PFSK-1 (cell line): ENCODE data around the gene STYK1.

Experiments
- FOXP2 ChIP-seq: optimal IDR thresholded peaks from 2 replicates; pipeline ENCODE3; 2011; ENCODE audit warnings: borderline replicate concordance, control low read depth, inconsistent platforms; ENCODE audit not compliant: insufficient read depth; ENCODE audit errors: extremely low read length, extremely low read depth
- POLR2AphosphoS5 ChIP-seq: IDR thresholded peaks from 2 replicates; pipeline ENCODE4 v1.6.1; 2012; ENCODE audit warnings: low read depth, mild to moderate bottlenecking, control low read depth, low read length, moderate library complexity
- SIN3A ChIP-seq: IDR thresholded peaks from 2 replicates; pipeline ENCODE4 v1.6.1; 2012; ENCODE audit warnings: mild to moderate bottlenecking, low read length, moderate library complexity, borderline replicate concordance; ENCODE audit not compliant: insufficient read depth
- TAF1 ChIP-seq: IDR thresholded peaks from 2 replicates; pipeline ENCODE4 v1.6.1; 2012; ENCODE audit warnings: low read length, control low read depth, borderline replicate concordance; ENCODE audit not compliant: insufficient read depth
- TF ChIP-seq, protein P1 (sequence below), 2 experiments: IDR thresholded peaks; 2 replicates each; pipeline versions ENCODE4 v1.6.1 to v1.8.0; 2011 to 2012; ENCODE audit warnings: low read depth in 2 of 2, low read length in 2 of 2, control low read depth in 1 of 2, inconsistent platforms in 1 of 2, mild to moderate bottlenecking in 1 of 2, moderate library complexity in 1 of 2; ENCODE audit not compliant: insufficient read depth in 1 of 2

The STYK1 gene

DNA sequence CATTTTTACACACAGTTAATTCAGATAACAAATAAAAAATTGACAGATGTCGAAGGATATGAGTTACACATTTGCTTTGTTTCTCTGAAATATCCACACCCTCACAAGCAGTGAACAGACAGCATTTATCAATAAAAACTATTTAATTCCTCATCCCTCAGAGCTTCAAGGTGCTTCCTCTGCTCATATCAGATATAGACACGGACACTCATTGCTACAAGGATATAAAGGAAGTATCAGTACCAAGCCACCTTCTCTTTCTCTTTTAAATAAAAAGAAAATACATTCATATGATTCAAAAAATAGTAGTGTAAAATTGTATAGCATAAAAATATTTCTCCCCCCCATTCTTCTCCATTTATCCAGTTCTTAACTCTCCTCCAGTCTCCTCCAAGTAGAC is 38.5 kb downstream of the STYK1 start:
- TF ChIP-seq, protein P1, sequence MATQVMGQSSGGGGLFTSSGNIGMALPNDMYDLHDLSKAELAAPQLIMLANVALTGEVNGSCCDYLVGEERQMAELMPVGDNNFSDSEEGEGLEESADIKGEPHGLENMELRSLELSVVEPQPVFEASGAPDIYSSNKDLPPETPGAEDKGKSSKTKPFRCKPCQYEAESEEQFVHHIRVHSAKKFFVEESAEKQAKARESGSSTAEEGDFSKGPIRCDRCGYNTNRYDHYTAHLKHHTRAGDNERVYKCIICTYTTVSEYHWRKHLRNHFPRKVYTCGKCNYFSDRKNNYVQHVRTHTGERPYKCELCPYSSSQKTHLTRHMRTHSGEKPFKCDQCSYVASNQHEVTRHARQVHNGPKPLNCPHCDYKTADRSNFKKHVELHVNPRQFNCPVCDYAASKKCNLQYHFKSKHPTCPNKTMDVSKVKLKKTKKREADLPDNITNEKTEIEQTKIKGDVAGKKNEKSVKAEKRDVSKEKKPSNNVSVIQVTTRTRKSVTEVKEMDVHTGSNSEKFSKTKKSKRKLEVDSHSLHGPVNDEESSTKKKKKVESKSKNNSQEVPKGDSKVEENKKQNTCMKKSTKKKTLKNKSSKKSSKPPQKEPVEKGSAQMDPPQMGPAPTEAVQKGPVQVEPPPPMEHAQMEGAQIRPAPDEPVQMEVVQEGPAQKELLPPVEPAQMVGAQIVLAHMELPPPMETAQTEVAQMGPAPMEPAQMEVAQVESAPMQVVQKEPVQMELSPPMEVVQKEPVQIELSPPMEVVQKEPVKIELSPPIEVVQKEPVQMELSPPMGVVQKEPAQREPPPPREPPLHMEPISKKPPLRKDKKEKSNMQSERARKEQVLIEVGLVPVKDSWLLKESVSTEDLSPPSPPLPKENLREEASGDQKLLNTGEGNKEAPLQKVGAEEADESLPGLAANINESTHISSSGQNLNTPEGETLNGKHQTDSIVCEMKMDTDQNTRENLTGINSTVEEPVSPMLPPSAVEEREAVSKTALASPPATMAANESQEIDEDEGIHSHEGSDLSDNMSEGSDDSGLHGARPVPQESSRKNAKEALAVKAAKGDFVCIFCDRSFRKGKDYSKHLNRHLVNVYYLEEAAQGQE (IDR thresholded peaks at IDR 0.05; ENCODE audit: insufficient read depth in 1 of 2, low read depth in 2 of 2, low read length in 2 of 2) = no peak
- TF ChIP-seq SIN3A (no peak), POLR2AphosphoS5 (no peak), FOXP2 (no peak), TAF1 (no peak)

DNA sequence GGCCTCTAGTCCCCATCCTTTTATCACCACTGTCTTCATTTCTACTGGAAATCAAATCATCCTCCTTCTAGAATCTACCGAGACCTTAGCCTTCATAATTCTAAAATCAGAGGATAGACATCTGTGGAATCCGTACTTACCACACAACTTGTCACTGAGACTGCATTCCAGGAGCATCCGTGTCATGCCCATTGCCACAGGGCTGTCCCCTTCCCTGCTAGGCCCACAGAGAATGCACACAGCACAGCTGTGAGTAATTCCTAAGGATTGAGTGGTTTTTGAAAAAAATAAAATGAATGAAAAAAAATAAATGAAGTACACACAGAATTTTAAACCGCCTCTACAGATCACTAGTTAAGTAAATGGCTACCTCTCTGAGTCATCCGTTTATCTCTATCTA is 39.4 kb downstream of the STYK1 start:
- TF ChIP-seq, protein P1 (IDR thresholded peaks at IDR 0.05; ENCODE audit: insufficient read depth in 1 of 2, low read depth in 2 of 2, low read length in 2 of 2) = no peak
- TF ChIP-seq TAF1 (no peak), SIN3A (no peak), POLR2AphosphoS5 (no peak), FOXP2 (no peak)

DNA sequence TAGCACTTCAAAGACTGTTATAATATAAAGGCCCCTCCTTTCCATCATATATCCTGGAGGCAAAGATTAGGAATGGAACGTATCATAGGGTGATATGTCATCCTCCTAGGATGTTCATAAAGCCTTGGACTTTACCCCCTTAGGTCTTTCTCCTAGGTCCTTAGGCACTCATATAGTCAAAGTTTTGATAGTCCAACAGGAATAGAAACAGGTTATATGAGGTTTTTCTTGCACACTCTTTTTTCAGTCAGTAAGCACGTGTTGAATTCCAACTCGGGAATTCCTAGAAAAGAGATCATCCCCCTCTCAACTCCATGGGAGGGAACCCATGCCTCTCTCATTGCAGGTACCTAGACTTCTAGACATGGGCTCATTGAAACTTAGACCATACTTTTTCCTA is 40.3 kb downstream of the STYK1 start:
- TF ChIP-seq SIN3A (no peak), TAF1 (no peak), POLR2AphosphoS5 (no peak), FOXP2 (no peak)
- TF ChIP-seq, protein P1 (IDR thresholded peaks at IDR 0.05; ENCODE audit: insufficient read depth in 1 of 2, low read depth in 2 of 2, low read length in 2 of 2) = no peak

DNA sequence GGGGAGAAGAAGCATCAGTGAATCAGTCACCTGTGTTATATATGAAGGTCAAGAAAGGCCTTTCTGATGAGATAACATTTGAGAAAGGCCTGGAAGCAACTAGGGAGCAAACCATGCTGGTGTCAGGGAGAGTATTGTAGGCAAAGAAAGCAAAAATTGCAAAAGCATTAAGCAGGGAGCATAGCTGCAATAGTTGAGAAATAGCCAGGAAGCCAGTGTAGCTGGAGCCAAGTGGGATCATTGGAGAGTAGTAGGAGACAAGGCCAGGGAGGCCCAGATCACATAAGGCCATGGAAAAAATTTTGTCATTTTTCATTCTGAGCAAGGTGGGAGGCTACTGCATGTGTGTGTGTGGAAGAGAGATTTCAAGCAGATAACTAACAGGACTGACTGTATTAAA is 41.6 kb downstream of the STYK1 start:
- TF ChIP-seq TAF1 (no peak), SIN3A (no peak), FOXP2 (no peak), POLR2AphosphoS5 (no peak)
- TF ChIP-seq, protein P1 (IDR thresholded peaks at IDR 0.05; ENCODE audit: insufficient read depth in 1 of 2, low read depth in 2 of 2, low read length in 2 of 2) = no peak

DNA sequence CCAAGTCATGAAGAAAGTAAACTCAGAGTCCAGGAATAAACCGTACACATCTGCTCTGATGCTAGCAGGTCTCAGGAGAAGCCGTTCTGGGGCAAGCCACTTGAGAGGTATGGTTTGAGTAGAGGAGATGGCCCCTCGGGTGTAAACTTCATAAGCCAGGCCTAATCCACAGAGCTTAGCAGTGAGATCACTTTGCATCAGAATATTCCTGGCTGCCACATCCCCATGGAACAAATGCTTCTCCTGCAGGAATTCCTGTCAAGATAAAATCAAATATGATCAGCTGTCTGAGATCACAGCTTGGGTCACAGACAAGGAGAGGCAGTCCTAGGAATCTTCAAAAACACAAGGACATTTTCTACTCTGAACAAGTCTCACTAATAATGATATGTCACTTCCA is 49.2 kb downstream of the STYK1 start:
- TF ChIP-seq, protein P1 (IDR thresholded peaks at IDR 0.05; ENCODE audit: insufficient read depth in 1 of 2, low read depth in 2 of 2, low read length in 2 of 2) = no peak
- TF ChIP-seq SIN3A (no peak), TAF1 (no peak), POLR2AphosphoS5 (no peak)
